Neural cell (in vitro differentiated cells): Measurements from ENCODE around the gene SH2D3A. TPM values are rescaled to one million over a fixed set of nuclear protein-coding genes. Genes with fewer than 3 reads are reported as not detected.

Experiments used
- H2AFZ ChIP-seq: fragments of 200-600, 300-800 bp; sonication (generic), shearing (Covaris generic); 2 replicates; pipeline ENCODE4 v1.6.0; 2014; ENCODE audit warnings: low read depth, mild to moderate bottlenecking, antibody characterized with exemption, low read length, moderate library complexity
- H3F3A ChIP-seq: fragments of 200-600 bp; shearing (Covaris generic); 2 replicates; pipeline ENCODE4 v1.6.1; 2016; ENCODE audit warnings: mild to moderate bottlenecking, moderate library complexity, mixed read lengths, antibody characterized with exemption, low read length; ENCODE audit not compliant: insufficient read depth, poor library complexity, severe bottlenecking
- H3K27ac ChIP-seq: fragments of 200-600, 300-800 bp; sonication (generic), shearing (Covaris generic); 2 replicates; pipeline ENCODE4 v1.5.1; 2014; ENCODE audit warnings: mild to moderate bottlenecking, low read length, moderate library complexity
- H3K27me3 ChIP-seq: fragments of 300-800, 200-600 bp; sonication (generic), shearing (Covaris generic); 2 replicates; pipeline ENCODE4 v1.6.0; 2014; ENCODE audit warnings: mild to moderate bottlenecking, low read depth, low read length, moderate library complexity; ENCODE audit not compliant: insufficient read depth
- H3K36me3 ChIP-seq: fragments of 300-800, 200-600 bp; sonication (generic), shearing (Covaris generic); 2 replicates; pipeline ENCODE4 v1.5.1; 2014; ENCODE audit warnings: mild to moderate bottlenecking, antibody characterized with exemption, low read length, moderate library complexity; ENCODE audit not compliant: insufficient read depth
- H3K4me2 ChIP-seq: fragments of 300-800, 200-600 bp; sonication (generic), shearing (Covaris generic); 2 replicates; pipeline ENCODE4 v1.6.0; 2014; ENCODE audit warnings: mild to moderate bottlenecking, low read length
- H3K4me3 ChIP-seq: fragments of 300-800, 200-600 bp; sonication (generic), shearing (Covaris generic); 2 replicates; pipeline ENCODE4 v1.5.1; 2014; ENCODE audit warnings: mild to moderate bottlenecking, low read length, moderate library complexity
- H3K79me2 ChIP-seq: fragments of 200-600 bp; shearing (Covaris generic); replicated peaks from 2 replicates; pipeline ENCODE4 v1.6.0; 2014; ENCODE audit warnings: mild to moderate bottlenecking, low read length, moderate library complexity; ENCODE audit not compliant: insufficient read depth
- H3K9ac ChIP-seq: fragments of 300-800, 200-600 bp; sonication (generic), shearing (Covaris generic); 2 replicates; pipeline ENCODE4 v1.6.1; 2016; ENCODE audit warnings: mild to moderate bottlenecking, low read length, mixed read lengths
- H3K9me2 ChIP-seq: fragments of 200-600 bp; shearing (Covaris generic); 2 replicates; pipeline ENCODE4 v1.6.1; 2016; ENCODE audit warnings: mild to moderate bottlenecking, low read length, mixed read lengths; ENCODE audit not compliant: insufficient read depth
- H3K9me3 ChIP-seq: fragments of 200-600, 300-800 bp; sonication (generic), shearing (Covaris generic); 2 replicates; pipeline ENCODE4 v1.6.1; 2016; ENCODE audit warnings: mild to moderate bottlenecking, mixed run types, low read length, moderate library complexity, mixed read lengths
- H4K20me1 ChIP-seq: fragments of 200-600 bp; shearing (Covaris generic); 2 replicates; pipeline ENCODE4 v1.6.1; 2016; ENCODE audit warnings: mild to moderate bottlenecking, mixed run types; ENCODE audit not compliant: insufficient read depth
- EP300 ChIP-seq: fragments of 450-650 bp; conservative IDR thresholded peaks from 2 replicates; pipeline ENCODE4 v1.6.1; 2014; ENCODE audit warnings: antibody characterized with exemption, mild to moderate bottlenecking, moderate library complexity; ENCODE audit not compliant: poor library complexity, severe bottlenecking
- EZH2 ChIP-seq: fragments of 200-600, 300-800 bp; shearing (Covaris generic), sonication (generic); IDR thresholded peaks from 2 replicates; pipeline ENCODE4 v1.6.1; 2014; ENCODE audit warnings: antibody characterized with exemption, low read length, borderline replicate concordance, mild to moderate bottlenecking; ENCODE audit not compliant: insufficient read depth, poor library complexity, severe bottlenecking
- MXI1 ChIP-seq: fragments of 450-650 bp; conservative IDR thresholded peaks from 2 replicates; pipeline ENCODE4 v1.6.1; 2014; ENCODE audit warnings: antibody characterized with exemption, mild to moderate bottlenecking; ENCODE audit not compliant: poor library complexity, severe bottlenecking
- POLR2AphosphoS5 ChIP-seq: IDR thresholded peaks from 2 replicates; pipeline ENCODE4 v1.6.1; 2012
- RAD21 ChIP-seq: fragments of 450-650 bp; conservative IDR thresholded peaks from 2 replicates; pipeline ENCODE4 v1.6.1; 2014; ENCODE audit warnings: antibody characterized with exemption, mild to moderate bottlenecking, moderate library complexity
- SMC3 ChIP-seq: fragments of 450-650 bp; conservative IDR thresholded peaks from 2 replicates; pipeline ENCODE4 v1.6.1; 2014; ENCODE audit warnings: antibody characterized with exemption, mild to moderate bottlenecking, moderate library complexity; ENCODE audit not compliant: poor library complexity
- TAF1 ChIP-seq: IDR thresholded peaks from 2 replicates; pipeline ENCODE4 v1.6.1; 2012; ENCODE audit warnings: low read depth
- polyA plus RNA-seq: library from polyadenylated mRNA; depleted of rRNA; stranded (reverse); fragments of >200 nt; gene quantifications from 2 replicates; pipeline ENCODE4 v1.2.3, GENCODE V29; 2014
- TF ChIP-seq, protein P1 (sequence below): IDR thresholded peaks from 2 replicates; pipeline ENCODE4 v1.6.1; 2012; ENCODE audit warnings: borderline replicate concordance
- TF ChIP-seq, protein P2 (sequence below): fragments of 450-650 bp; IDR thresholded peaks from 2 replicates; pipeline ENCODE4 v1.5.1; 2014; ENCODE audit warnings: antibody characterized with exemption, mild to moderate bottlenecking, moderate library complexity; ENCODE audit not compliant: poor library complexity, severe bottlenecking

SH2D3A gene
- polyA plus RNA-seq, 1 donor from 2014 or later = 3.6 TPM

DNA sequence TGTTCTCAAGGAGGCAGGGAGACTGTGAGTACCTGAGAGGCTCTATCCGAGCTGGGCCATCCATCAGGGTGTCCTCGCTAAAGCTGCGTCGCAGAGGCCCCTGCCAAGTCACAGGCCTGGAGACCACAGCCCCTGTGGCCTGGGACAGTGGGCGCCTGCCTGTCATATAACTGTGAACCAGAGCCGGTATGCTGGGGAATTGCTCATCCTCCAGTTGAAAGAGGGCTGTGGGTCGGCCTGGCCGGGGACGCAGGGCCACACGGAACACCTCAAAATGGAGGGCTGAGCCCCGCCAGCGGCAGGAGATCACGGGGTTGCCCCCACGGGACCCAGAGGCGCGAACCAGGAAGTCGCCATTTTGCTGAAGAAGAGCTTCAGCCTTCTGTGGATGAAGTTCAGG is 6.6 kb downstream of the SH2D3A start:
- no peaks in the 10 kb centered on the region for H3K36me3 ChIP-seq
- peaks cover 3% of the 10 kb centered on the region for H3K27me3 ChIP-seq
- no peaks in the 10 kb centered on the region for H4K20me1 ChIP-seq
- no peaks in the 10 kb centered on the region for H3K9me3 ChIP-seq
- H3K9ac ChIP-seq = no peak overlapping the region
- no peaks in the 10 kb centered on the region for H3K9me2 ChIP-seq
- H2AFZ ChIP-seq = no peak overlapping the region
- H3K4me3 ChIP-seq = no peak overlapping the region
- no peaks in the 10 kb centered on the region for H3K79me2 ChIP-seq
- TF ChIP-seq SMC3 (no peak), TAF1 (no peak), EZH2 (no peak), EP300 (no peak), MXI1 (no peak), RAD21 (no peak), POLR2AphosphoS5 (no peak)
- TF ChIP-seq, protein P1, sequence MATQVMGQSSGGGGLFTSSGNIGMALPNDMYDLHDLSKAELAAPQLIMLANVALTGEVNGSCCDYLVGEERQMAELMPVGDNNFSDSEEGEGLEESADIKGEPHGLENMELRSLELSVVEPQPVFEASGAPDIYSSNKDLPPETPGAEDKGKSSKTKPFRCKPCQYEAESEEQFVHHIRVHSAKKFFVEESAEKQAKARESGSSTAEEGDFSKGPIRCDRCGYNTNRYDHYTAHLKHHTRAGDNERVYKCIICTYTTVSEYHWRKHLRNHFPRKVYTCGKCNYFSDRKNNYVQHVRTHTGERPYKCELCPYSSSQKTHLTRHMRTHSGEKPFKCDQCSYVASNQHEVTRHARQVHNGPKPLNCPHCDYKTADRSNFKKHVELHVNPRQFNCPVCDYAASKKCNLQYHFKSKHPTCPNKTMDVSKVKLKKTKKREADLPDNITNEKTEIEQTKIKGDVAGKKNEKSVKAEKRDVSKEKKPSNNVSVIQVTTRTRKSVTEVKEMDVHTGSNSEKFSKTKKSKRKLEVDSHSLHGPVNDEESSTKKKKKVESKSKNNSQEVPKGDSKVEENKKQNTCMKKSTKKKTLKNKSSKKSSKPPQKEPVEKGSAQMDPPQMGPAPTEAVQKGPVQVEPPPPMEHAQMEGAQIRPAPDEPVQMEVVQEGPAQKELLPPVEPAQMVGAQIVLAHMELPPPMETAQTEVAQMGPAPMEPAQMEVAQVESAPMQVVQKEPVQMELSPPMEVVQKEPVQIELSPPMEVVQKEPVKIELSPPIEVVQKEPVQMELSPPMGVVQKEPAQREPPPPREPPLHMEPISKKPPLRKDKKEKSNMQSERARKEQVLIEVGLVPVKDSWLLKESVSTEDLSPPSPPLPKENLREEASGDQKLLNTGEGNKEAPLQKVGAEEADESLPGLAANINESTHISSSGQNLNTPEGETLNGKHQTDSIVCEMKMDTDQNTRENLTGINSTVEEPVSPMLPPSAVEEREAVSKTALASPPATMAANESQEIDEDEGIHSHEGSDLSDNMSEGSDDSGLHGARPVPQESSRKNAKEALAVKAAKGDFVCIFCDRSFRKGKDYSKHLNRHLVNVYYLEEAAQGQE = no peak
- TF ChIP-seq, protein P2, sequence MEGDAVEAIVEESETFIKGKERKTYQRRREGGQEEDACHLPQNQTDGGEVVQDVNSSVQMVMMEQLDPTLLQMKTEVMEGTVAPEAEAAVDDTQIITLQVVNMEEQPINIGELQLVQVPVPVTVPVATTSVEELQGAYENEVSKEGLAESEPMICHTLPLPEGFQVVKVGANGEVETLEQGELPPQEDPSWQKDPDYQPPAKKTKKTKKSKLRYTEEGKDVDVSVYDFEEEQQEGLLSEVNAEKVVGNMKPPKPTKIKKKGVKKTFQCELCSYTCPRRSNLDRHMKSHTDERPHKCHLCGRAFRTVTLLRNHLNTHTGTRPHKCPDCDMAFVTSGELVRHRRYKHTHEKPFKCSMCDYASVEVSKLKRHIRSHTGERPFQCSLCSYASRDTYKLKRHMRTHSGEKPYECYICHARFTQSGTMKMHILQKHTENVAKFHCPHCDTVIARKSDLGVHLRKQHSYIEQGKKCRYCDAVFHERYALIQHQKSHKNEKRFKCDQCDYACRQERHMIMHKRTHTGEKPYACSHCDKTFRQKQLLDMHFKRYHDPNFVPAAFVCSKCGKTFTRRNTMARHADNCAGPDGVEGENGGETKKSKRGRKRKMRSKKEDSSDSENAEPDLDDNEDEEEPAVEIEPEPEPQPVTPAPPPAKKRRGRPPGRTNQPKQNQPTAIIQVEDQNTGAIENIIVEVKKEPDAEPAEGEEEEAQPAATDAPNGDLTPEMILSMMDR = no peak
- no peak overlapping the region for H3K4me2 ChIP-seq
- no peaks in the 10 kb centered on the region for H3F3A ChIP-seq
- no peak overlapping the region for H3K27ac ChIP-seq

DNA sequence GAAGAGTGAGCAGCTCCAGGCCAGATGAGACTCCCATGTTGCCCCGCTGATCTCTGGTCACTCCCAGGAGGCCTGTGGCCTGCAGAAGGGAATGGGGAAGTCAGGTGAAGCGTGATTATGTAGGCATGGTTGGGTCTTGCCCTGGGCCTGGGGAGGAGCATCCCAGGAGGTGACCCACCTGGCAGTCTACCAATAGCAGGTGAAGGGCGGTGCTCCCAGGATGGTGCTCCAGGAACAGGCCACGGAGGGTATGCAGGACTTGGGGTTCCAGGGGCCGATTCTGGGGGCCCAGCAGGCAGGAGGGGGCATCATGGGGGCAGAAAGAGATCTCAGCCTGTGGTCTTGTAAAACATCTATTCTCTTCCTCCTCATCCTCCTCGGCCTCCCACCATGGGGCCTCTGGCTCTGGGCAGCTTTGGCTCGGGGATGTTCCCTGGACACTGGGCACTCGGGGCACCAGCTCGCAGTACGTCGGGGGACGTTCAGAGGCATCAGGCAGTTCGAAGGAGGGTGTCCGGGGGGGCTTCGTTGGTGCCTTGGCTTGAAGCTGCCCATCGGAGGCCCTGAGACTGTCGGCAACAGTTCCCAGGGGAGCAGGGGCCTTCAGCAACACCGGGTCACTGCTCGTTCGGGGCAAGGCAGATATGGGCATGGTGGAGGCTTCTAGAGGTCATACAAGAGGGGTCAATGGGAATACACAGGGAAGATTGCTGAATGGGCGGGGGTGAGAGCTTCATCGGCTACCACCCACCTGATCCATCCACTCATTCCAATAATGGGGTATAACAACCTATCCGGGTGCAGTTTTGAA is 12.4 kb downstream of the SH2D3A start:
- no peak overlapping the region for H3K9ac ChIP-seq
- no peaks in the 10 kb centered on the region for H3F3A ChIP-seq
- H3K4me2 ChIP-seq = no peak overlapping the region
- H3K27me3 ChIP-seq = peaks cover 8% of the 10 kb centered on the region
- H3K9me2 ChIP-seq = no peaks in the 10 kb centered on the region
- no peak overlapping the region for H3K27ac ChIP-seq
- TF ChIP-seq, protein P1 = no peak
- TF ChIP-seq, protein P2 = no peak
- TF ChIP-seq SMC3 (no peak), POLR2AphosphoS5 (no peak), EZH2 (no peak), TAF1 (no peak), MXI1 (no peak), RAD21 (no peak), EP300 (no peak)
- no peak overlapping the region for H3K4me3 ChIP-seq
- no peaks in the 10 kb centered on the region for H4K20me1 ChIP-seq
- H3K9me3 ChIP-seq = no peaks in the 10 kb centered on the region
- no peaks in the 10 kb centered on the region for H3K36me3 ChIP-seq
- H2AFZ ChIP-seq = no peak overlapping the region
- H3K79me2 ChIP-seq = no peaks in the 10 kb centered on the region
